ENCODE data around the gene NFASC.

- no peak for TF ChIP-seq POLR2AphosphoS5 (IDR thresholded peaks at IDR 0.05; ENCODE audit: low read depth, low read length)
- no peak for TF ChIP-seq REST (IDR thresholded peaks at IDR 0.05; ENCODE audit: insufficient read depth in 1 of 2, low read depth in 2 of 2, low read length in 2 of 2)
Observed at GRCh38 chr1:205046870-205047269, 176.2 kb downstream of the NFASC start.
